Erythroblast (primary cell): ENCODE results near the gene RPS16.

Experiments used
- GATA1 ChIP-seq: IDR thresholded peaks from 2 replicates; pipeline ENCODE4 v1.6.1; 2011; ENCODE audit warnings: low read depth, mild to moderate bottlenecking, control low read depth, low read length, moderate library complexity
- POLR2A ChIP-seq: IDR thresholded peaks from 2 replicates; pipeline ENCODE4 v1.6.1; 2011; ENCODE audit warnings: mild to moderate bottlenecking, low read length

GRCh38 chr19:39388657-39389056 lies 47.1 kb downstream of the RPS16 start:
- TF ChIP-seq POLR2A (no peak), GATA1 (no peak)
